ENCODE measurements around the gene GPR37L1. TPM values are rescaled to one million over a fixed set of nuclear protein-coding genes. Genes with fewer than 3 reads are reported as not detected.

The GPR37L1 gene
- total and polyA plus RNA-seq, 2 experiments from 2014 or later = 0.03 TPM; not detected in 1

GRCh38 chr1:202163281-202164270 is 40.9 kb downstream of the GPR37L1 start:
- no peaks in the 10 kb centered on the region for H3K9me2 ChIP-seq (ENCODE audit: insufficient read depth)
- H3F3A ChIP-seq (ENCODE audit: insufficient read depth) = no peaks in the 10 kb centered on the region
- no peaks in the 10 kb centered on the region for H3K36me3 ChIP-seq (ENCODE audit: low read depth)
- H3K4me2 ChIP-seq (ENCODE audit: unreplicated experiment) = no peak overlapping the region
- no peaks in the 10 kb centered on the region for H4K20me1 ChIP-seq (ENCODE audit: insufficient read depth)
- no peak overlapping the region for H2AFZ ChIP-seq
- H3K9me3 ChIP-seq (ENCODE audit: low read depth) = no peaks in the 10 kb centered on the region
- no peak for TF ChIP-seq EZH2phosphoT487 (IDR thresholded peaks at IDR 0.05; ENCODE audit: insufficient read depth, low read depth)
- no peak for DNase-seq
- peaks cover 7% of the 10 kb centered on the region; the same call in 1 of the 2 replicates for H3K4me1 ChIP-seq (ENCODE audit: insufficient read depth)
- no peaks in the 10 kb centered on the region for H3K27me3 ChIP-seq (replicated peaks; ENCODE audit: insufficient read depth)
- in situ Hi-C loops (cut with MboI) = no loop called here
- H3K9ac ChIP-seq = no peak overlapping the region
- no peak overlapping the region for H3K27ac ChIP-seq
- no peak overlapping the region for H3K4me3 ChIP-seq
- 62 to 63% methylated on average over 11 to 12 of the region's 12 CpGs for WGBS, 2 experiments (ENCODE audit: low coverage in 1 of 2, low lambda C conversion rate in 2 of 2, missing lambda C conversion rate in 2 of 2)
- H3K79me2 ChIP-seq (ENCODE audit: insufficient read depth) = no peaks in the 10 kb centered on the region

- no peaks in the 10 kb centered on the region for H3K79me2 ChIP-seq (ENCODE audit: insufficient read depth)
- H3K4me1 ChIP-seq (ENCODE audit: insufficient read depth) = peaks cover 7% of the 10 kb centered on the region; the same call in 1 of the 2 replicates
- H3K9me2 ChIP-seq (ENCODE audit: insufficient read depth) = no peaks in the 10 kb centered on the region
- no peaks in the 10 kb centered on the region for H3K27me3 ChIP-seq (replicated peaks; ENCODE audit: insufficient read depth)
- no peaks in the 10 kb centered on the region for H3F3A ChIP-seq (ENCODE audit: insufficient read depth)
- in situ Hi-C loops (cut with MboI) = no loop called here
- no peak overlapping the region for H3K4me3 ChIP-seq
- no peaks in the 10 kb centered on the region for H3K9me3 ChIP-seq (ENCODE audit: low read depth)
- H3K36me3 ChIP-seq (ENCODE audit: low read depth) = no peaks in the 10 kb centered on the region
- no peak overlapping the region for H3K9ac ChIP-seq
- WGBS, 2 experiments (ENCODE audit: low coverage in 1 of 2, low lambda C conversion rate in 2 of 2, missing lambda C conversion rate in 2 of 2) = 66% methylated on average over 11 of the region's 11 CpGs
- no peak overlapping the region for H2AFZ ChIP-seq
- H3K27ac ChIP-seq = no peak overlapping the region
- no peaks in the 10 kb centered on the region for H4K20me1 ChIP-seq (ENCODE audit: insufficient read depth)
- no peak for DNase-seq
- TF ChIP-seq EZH2 (IDR thresholded peaks at IDR 0.05; ENCODE audit: insufficient read depth, poor library complexity, severe bottlenecking) (no peak), EZH2phosphoT487 (IDR thresholded peaks at IDR 0.05; ENCODE audit: insufficient read depth, low read depth) (no peak)
- H3K4me2 ChIP-seq (ENCODE audit: unreplicated experiment) = no peak overlapping the region
These were observed 41.7 kb downstream of the GPR37L1 start for GRCh38 chr1:202164271-202165037.

DNA sequence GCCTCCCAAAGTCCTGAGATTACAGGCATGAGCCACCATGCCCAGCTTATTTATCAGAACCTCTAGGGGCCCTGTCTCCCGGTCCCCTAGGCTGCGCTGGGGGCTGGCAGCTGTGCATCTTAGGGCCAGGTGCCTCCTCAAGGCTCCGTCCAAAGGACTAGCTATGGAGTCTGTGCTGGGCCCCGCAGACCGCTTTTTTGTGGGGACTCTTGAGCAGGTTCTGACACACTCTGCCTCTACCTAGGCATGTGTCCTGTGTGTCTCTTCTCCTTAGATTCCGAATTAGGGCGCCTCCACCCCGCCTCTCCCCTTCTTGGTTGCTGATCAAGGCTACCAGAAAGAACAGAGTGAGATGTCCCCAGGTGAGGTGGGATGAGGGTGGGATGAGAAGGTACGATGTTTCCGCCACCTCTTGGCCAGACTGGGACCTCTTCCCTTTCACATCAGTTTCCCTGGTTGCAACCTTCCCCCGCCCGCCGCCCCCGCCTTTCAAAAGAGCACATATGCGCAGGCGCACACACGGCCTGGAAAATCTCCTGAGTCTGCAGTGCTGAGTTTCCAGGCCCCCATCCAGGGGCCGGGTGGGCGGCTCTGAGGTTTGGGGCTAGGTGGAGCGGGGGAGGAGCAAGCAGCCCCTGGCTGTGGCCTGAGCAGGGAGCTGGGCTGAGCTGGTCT is 42.7 kb downstream of the GPR37L1 start:
- in situ Hi-C loops (cut with MboI) = no loop called here
- Histone ChIP-seq H3K4me3 (no peak overlapping the region), H4K20me1 (ENCODE audit: insufficient read depth) (no peaks in the 10 kb centered on the region), H3K4me2 (ENCODE audit: unreplicated experiment) (no peak overlapping the region), H3K27ac (no peak overlapping the region), H3K9ac (no peak overlapping the region), H3K9me2 (ENCODE audit: insufficient read depth) (no peaks in the 10 kb centered on the region), H2AFZ (no peak overlapping the region), H3K4me1 (ENCODE audit: insufficient read depth) (peaks cover 7% of the 10 kb centered on the region; the same call in 1 of the 2 replicates), H3K27me3 (replicated peaks; ENCODE audit: insufficient read depth) (no peaks in the 10 kb centered on the region), H3K36me3 (ENCODE audit: low read depth) (no peaks in the 10 kb centered on the region), H3K9me3 (ENCODE audit: low read depth) (no peaks in the 10 kb centered on the region), H3F3A (ENCODE audit: insufficient read depth) (no peaks in the 10 kb centered on the region), H3K79me2 (ENCODE audit: insufficient read depth) (no peaks in the 10 kb centered on the region)
- no peak for DNase-seq
- WGBS, 2 experiments (ENCODE audit: low coverage in 1 of 2, low lambda C conversion rate in 2 of 2, missing lambda C conversion rate in 2 of 2) = 87 to 88% methylated on average over 20 of the region's 20 CpGs
- TF ChIP-seq EZH2phosphoT487 (IDR thresholded peaks at IDR 0.05; ENCODE audit: insufficient read depth, low read depth) = no peak
- TF ChIP-seq EZH2 (IDR thresholded peaks at IDR 0.05; ENCODE audit: insufficient read depth, poor library complexity, severe bottlenecking) = no peak
